SK-N-SH treated with all-trans-retinoic acid at 6 μM for 48 hours (cell line): ENCODE data around the gene RYK.

ENCODE experiments used
- ATAC-seq: fragments of 200-7000 bp; cut with Tn5 transposase; 3 replicates; pipeline ENCODE4 v1.9.1; 2020; ENCODE audit warnings: mild to moderate bottlenecking, moderate library complexity
- ARNTL ChIP-seq: fragments of 450-650 bp; formaldehyde crosslinking; IDR thresholded peaks from 2 replicates; pipeline ENCODE4 v1.5.0; 2020; ENCODE audit warnings: low read depth, mild to moderate bottlenecking, moderate library complexity, borderline replicate concordance
- BACH2 ChIP-seq: fragments of 250-450 bp; sonication (Bioruptor Pico); IDR thresholded peaks from 2 replicates; pipeline ENCODE4 v1.9.0; 2021; ENCODE audit warnings: mild to moderate bottlenecking, borderline replicate concordance
- CREB5 ChIP-seq: fragments of 250-450 bp; sonication (Bioruptor Pico); IDR thresholded peaks from 2 replicates; pipeline ENCODE4 v1.5.1; 2020; ENCODE audit warnings: low read depth, mild to moderate bottlenecking, moderate library complexity
- CSDC2 ChIP-seq: fragments of 250-450 bp; sonication (Bioruptor Pico); IDR thresholded peaks from 2 replicates; pipeline ENCODE4 v1.5.0; 2020; ENCODE audit warnings: mild to moderate bottlenecking, moderate library complexity
- CSRNP3 ChIP-seq: fragments of 250-450 bp; sonication (Bioruptor Pico); IDR thresholded peaks from 2 replicates; pipeline ENCODE4 v1.5.1; 2021; ENCODE audit warnings: mild to moderate bottlenecking, moderate library complexity
- ESRRG ChIP-seq: fragments of 250-450 bp; sonication (Bioruptor Pico); IDR thresholded peaks from 2 replicates; pipeline ENCODE4 v1.6.1; 2021; ENCODE audit warnings: mild to moderate bottlenecking
- GLIS3 ChIP-seq: fragments of 250-450 bp; sonication (Bioruptor Pico); IDR thresholded peaks from 2 replicates; pipeline ENCODE4 v1.5.0; 2020; ENCODE audit warnings: mild to moderate bottlenecking, moderate library complexity
- OSR1 ChIP-seq: fragments of 250-450 bp; sonication (Bioruptor Pico); IDR thresholded peaks from 2 replicates; pipeline ENCODE4 v1.8.0; 2022; ENCODE audit warnings: moderate library complexity, mild to moderate bottlenecking, inconsistent platforms
- POU6F1 ChIP-seq: fragments of 250-450 bp; sonication (Bioruptor Pico); IDR thresholded peaks from 2 replicates; pipeline ENCODE4 v1.8.0; 2021; ENCODE audit warnings: low read depth, mild to moderate bottlenecking, moderate library complexity, borderline replicate concordance
- PPARA ChIP-seq: fragments of 250-450 bp; sonication (Bioruptor Pico); IDR thresholded peaks from 2 replicates; pipeline ENCODE4 v1.5.0; 2020; ENCODE audit warnings: mild to moderate bottlenecking, borderline replicate concordance
- RARB ChIP-seq: fragments of 250-450 bp; sonication (Bioruptor Pico); IDR thresholded peaks from 2 replicates; pipeline ENCODE4 v1.8.0; 2021; ENCODE audit warnings: mild to moderate bottlenecking, moderate library complexity
- SNAI2 ChIP-seq: fragments of 250-450 bp; sonication (Bioruptor Pico); IDR thresholded peaks from 2 replicates; pipeline ENCODE4 v1.5.0; 2020; ENCODE audit warnings: mild to moderate bottlenecking, moderate library complexity
- TCF4 ChIP-seq: fragments of 250-450 bp; sonication (Bioruptor Pico); IDR thresholded peaks from 2 replicates; pipeline ENCODE4 v1.8.0; 2021; ENCODE audit warnings: mild to moderate bottlenecking, moderate library complexity, borderline replicate concordance
- TOX ChIP-seq: fragments of 250-450 bp; sonication (Bioruptor Pico); IDR thresholded peaks from 2 replicates; pipeline ENCODE4 v1.8.0; 2021; ENCODE audit warnings: mild to moderate bottlenecking, moderate library complexity, borderline replicate concordance
- ZC3H10 ChIP-seq: fragments of 250-450 bp; sonication (Bioruptor Pico); IDR thresholded peaks from 2 replicates; pipeline ENCODE4 v1.5.1; 2021; ENCODE audit warnings: mild to moderate bottlenecking, moderate library complexity
- ZFP3 ChIP-seq: fragments of 250-450 bp; sonication (Bioruptor Pico); IDR thresholded peaks from 2 replicates; pipeline ENCODE4 v1.5.0; 2020; ENCODE audit warnings: mild to moderate bottlenecking, moderate library complexity
- ZFP30 ChIP-seq: fragments of 450-650 bp; formaldehyde crosslinking; IDR thresholded peaks from 2 replicates; pipeline ENCODE4 v1.5.0; 2022; ENCODE audit warnings: mild to moderate bottlenecking, moderate library complexity
- ZNF565 ChIP-seq: fragments of 450-650 bp; formaldehyde crosslinking; conservative IDR thresholded peaks from 2 replicates; pipeline ENCODE4 v1.5.0; 2020; ENCODE audit warnings: low read depth, mild to moderate bottlenecking, moderate library complexity
- ZNF70 ChIP-seq: fragments of 450-650 bp; formaldehyde crosslinking; IDR thresholded peaks from 2 replicates; pipeline ENCODE4 v1.5.0; 2020; ENCODE audit warnings: mild to moderate bottlenecking, moderate library complexity
- ZNF8 ChIP-seq: fragments of 450-650 bp; formaldehyde crosslinking; IDR thresholded peaks from 2 replicates; pipeline ENCODE4 v1.5.0; 2020; ENCODE audit warnings: mild to moderate bottlenecking, moderate library complexity

The RYK gene

GRCh38 chr3:134252766-134253165 lies 2.1 kb upstream of the RYK start (continued):
- no peak for TF ChIP-seq CREB5 (CRISPR knock-in tag)
- TF ChIP-seq PPARA, result no peak
- TF ChIP-seq ZFP30 (CRISPR knock-in tag), result no peak
- TF ChIP-seq ZNF565 (CRISPR knock-in tag), result no peak
- TF ChIP-seq ZFP3, result no peak
- TF ChIP-seq GLIS3 (CRISPR knock-in tag), result no peak
- no peak for TF ChIP-seq OSR1 (CRISPR knock-in tag)
- no peak for TF ChIP-seq ZNF8 (CRISPR knock-in tag)

- no peak for ATAC-seq
- TF ChIP-seq ZC3H10 (CRISPR knock-in tag) (no peak), OSR1 (CRISPR knock-in tag) (no peak), PPARA (no peak), ZFP30 (CRISPR knock-in tag) (no peak), ZNF8 (CRISPR knock-in tag) (no peak), SNAI2 (no peak), RARB (CRISPR knock-in tag) (no peak), CSDC2 (CRISPR knock-in tag) (no peak)
These were observed 1.2 kb upstream of the RYK start for GRCh38 chr3:134251731-134252391.

- TF ChIP-seq OSR1 (CRISPR knock-in tag) (no peak), CSDC2 (CRISPR knock-in tag) (no peak), ESRRG (CRISPR knock-in tag) (no peak), CSRNP3 (CRISPR knock-in tag) (no peak), ZNF8 (CRISPR knock-in tag) (no peak), POU6F1 (CRISPR knock-in tag) (no peak), ZFP3 (no peak), CREB5 (CRISPR knock-in tag) (no peak), TCF4 (CRISPR knock-in tag) (no peak), ARNTL (CRISPR knock-in tag) (no peak), RARB (CRISPR knock-in tag) (no peak), PPARA (no peak), GLIS3 (CRISPR knock-in tag) (no peak), TOX (CRISPR knock-in tag) (no peak)
- ATAC-seq, result peak; percentile 81
These were observed 533 bp downstream of the RYK start for GRCh38 chr3:134249935-134250716.

- ATAC-seq, result peak; percentile 30
- TF ChIP-seq GLIS3 (CRISPR knock-in tag), result no peak
These were observed 1.3 kb downstream of the RYK start for GRCh38 chr3:134249296-134249841.

GRCh38 chr3:134244921-134245320 lies 5.7 kb downstream of the RYK start:
- ATAC-seq, result no peak
- TF ChIP-seq SNAI2 (no peak), BACH2 (CRISPR knock-in tag) (no peak), ZNF565 (CRISPR knock-in tag) (no peak), ESRRG (CRISPR knock-in tag) (no peak), OSR1 (CRISPR knock-in tag) (no peak), ARNTL (CRISPR knock-in tag) (no peak), RARB (CRISPR knock-in tag) (no peak), CREB5 (CRISPR knock-in tag) (no peak), CSRNP3 (CRISPR knock-in tag) (no peak), ZNF8 (CRISPR knock-in tag) (no peak), TCF4 (CRISPR knock-in tag) (no peak), POU6F1 (CRISPR knock-in tag) (no peak), ZC3H10 (CRISPR knock-in tag) (no peak), CSDC2 (CRISPR knock-in tag) (no peak), GLIS3 (CRISPR knock-in tag) (no peak), ZNF70 (CRISPR knock-in tag) (no peak)
